GM12873 (cell line): ENCODE results near the gene HS3ST1.

Source experiments
- CTCF ChIP-seq: IDR thresholded peaks from 2 replicates; pipeline ENCODE4 v1.5.1; 2012; ENCODE audit warnings: low read depth, mild to moderate bottlenecking, moderate library complexity, low read length, control low read depth; ENCODE audit not compliant: insufficient read depth; ENCODE audit errors: missing control alignments

HS3ST1 gene

DNA sequence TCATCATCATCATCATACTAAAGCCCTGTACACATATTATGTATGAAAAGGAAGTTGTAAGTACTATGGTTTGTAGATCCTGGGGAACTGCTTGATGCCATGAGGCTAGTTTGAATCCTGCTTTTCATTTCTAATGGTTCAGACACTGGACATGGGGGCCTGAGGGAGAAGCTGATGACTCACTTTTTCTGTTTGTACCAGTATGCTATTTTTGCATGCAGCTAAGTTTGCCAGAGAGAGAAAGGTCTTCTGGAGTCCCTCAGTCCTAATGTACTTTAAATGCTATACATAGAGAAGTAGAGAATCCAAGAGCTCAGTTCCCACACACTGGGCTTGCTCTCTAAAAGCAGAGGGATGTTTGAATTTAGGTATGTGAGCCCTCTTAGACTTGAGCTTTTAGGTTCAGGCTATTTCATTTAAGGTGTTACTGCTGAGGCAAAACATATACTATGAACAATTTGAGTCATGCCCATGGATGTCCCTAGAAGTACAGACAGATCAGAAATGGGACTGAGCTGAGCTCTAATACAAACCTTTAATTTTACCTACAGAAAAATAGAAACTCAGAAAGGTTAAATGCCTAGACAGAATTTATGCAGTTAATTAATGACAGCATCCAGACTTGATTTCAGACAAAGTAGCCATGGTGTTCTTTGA lies 17.6 kb upstream of the HS3ST1 start:
- TF ChIP-seq CTCF = no peak

GRCh38 chr4:11441194-11441556 lies 12.5 kb upstream of the HS3ST1 start:
- TF ChIP-seq CTCF = no peak

GRCh38 chr4:11440481-11441193 lies 11.9 kb upstream of the HS3ST1 start:
- no peak for TF ChIP-seq CTCF

DNA sequence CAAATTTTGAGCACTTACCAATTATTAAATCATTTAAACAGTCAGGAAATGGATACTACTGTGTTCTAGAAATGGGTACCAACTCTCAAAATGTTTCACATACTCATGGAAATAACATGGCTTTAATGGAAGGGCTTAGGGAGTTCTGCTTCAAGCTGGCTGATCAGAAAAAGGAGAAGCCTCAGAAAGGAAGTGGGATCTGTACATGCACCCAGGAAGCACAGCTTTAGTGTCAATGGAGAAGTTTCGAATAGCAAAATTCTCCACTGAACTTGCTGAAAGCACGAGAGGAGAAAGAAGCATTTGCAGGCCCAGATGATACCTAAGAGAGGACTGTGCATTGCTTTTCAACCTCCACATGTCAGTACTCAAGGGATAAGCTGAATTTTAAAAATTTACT lies 11.1 kb upstream of the HS3ST1 start:
- TF ChIP-seq CTCF = no peak

GRCh38 chr4:11438647-11439046 lies 10.0 kb upstream of the HS3ST1 start:
- TF ChIP-seq CTCF = no peak

DNA sequence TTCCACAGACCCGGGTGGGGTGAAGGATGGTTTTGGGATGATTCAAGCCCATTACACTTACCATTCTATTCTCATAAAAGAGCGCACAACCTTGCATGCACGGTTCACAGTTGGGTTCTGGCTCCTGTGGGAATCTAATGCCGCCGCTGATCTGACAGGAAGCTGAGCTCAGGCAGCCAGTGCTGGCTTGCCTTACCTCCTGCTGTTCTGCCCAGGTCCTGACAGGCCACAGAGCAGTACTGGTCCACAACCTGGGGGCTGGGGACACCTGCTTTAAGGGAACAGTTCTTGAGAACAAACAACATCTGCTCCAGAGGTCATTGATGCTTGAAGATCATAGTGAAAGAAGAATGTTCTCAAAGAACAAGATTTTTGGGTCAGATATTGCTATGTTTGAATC lies 8.0 kb upstream of the HS3ST1 start:
- TF ChIP-seq CTCF = no peak

DNA sequence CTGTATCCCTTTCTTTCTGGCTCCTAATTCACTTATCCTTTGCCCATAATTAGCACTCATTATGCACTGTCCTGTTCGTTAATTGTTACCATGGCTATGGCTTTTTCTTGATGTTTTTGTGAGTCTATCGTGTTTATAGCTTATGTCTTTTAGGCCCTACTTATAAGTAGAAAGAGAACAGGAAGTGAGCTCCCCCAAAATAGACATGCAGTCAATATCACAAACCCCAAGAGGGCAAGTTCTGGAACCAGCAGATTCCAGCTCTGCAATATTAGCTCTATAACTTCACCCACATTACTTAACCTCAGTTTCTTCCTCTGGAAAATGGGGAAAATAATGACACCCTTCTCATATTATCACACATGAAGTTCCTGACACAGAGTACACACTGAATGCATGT lies 7.4 kb upstream of the HS3ST1 start:
- no peak for TF ChIP-seq CTCF
